Epithelial cell of proximal tubule (primary cell): ENCODE data around the gene FNBP1L. TPM values are rescaled to one million over a fixed set of nuclear protein-coding genes. Genes with fewer than 3 reads are reported as not detected.

Source experiments
- DNase-seq: peaks from one replicate; pipeline ENCODE4 v3.0.0-alpha.2; 2011; ENCODE audit warnings: low read depth
- H3K4me3 ChIP-seq: 2 replicates; pipeline ENCODE4 v1.5.1; 2011; ENCODE audit warnings: low read depth, mild to moderate bottlenecking, low read length
- CTCF ChIP-seq: conservative IDR thresholded peaks from 2 replicates; pipeline ENCODE4 v1.5.1; 2012; ENCODE audit warnings: low read depth, mild to moderate bottlenecking, low read length
- total RNA-seq: library from RNA; depleted of rRNA; stranded (reverse); fragments of >200 nt; gene quantifications from 2 replicates; pipeline ENCODE4 v1.2.3, GENCODE V29; 2015

FNBP1L gene
- total RNA-seq, 1 donor from 2014 or later = 37.6 TPM

- no peak for DNase-seq
- TF ChIP-seq CTCF = no peak
- no peak overlapping the region for H3K4me3 ChIP-seq
Observed at GRCh38 chr1:93435443-93435842, 12.5 kb upstream of the FNBP1L start.

GRCh38 chr1:93436496-93436895, 11.4 kb upstream of the FNBP1L start:
- H3K4me3 ChIP-seq = no peak overlapping the region
- TF ChIP-seq CTCF = no peak
- no peak for DNase-seq

GRCh38 chr1:93437976-93438605, 9.8 kb upstream of the FNBP1L start:
- TF ChIP-seq CTCF = peak; percentile 60
- DNase-seq = no peak
- H3K4me3 ChIP-seq = no peak overlapping the region

- no peak for DNase-seq
- TF ChIP-seq CTCF = no peak
- H3K4me3 ChIP-seq = no peak overlapping the region
Observed at GRCh38 chr1:93438716-93439115, 9.2 kb upstream of the FNBP1L start.

GRCh38 chr1:93440272-93440671, 7.6 kb upstream of the FNBP1L start:
- no peak for DNase-seq
- H3K4me3 ChIP-seq = no peak overlapping the region
- no peak for TF ChIP-seq CTCF

GRCh38 chr1:93440706-93441105, 7.2 kb upstream of the FNBP1L start:
- TF ChIP-seq CTCF = no peak
- DNase-seq = no peak

GRCh38 chr1:93441589-93441988, 6.3 kb upstream of the FNBP1L start:
- TF ChIP-seq CTCF = no peak
- no peak overlapping the region for H3K4me3 ChIP-seq
- DNase-seq = no peak

More at GRCh38 chr1:93440706-93441105, 7.2 kb upstream of the FNBP1L start:
- no peak overlapping the region for H3K4me3 ChIP-seq
